Esophagus muscularis mucosa (tissue), 4 donors: Measurements from ENCODE around the gene TMEM161A. TPM values are rescaled to one million over a fixed set of nuclear protein-coding genes. Genes with fewer than 3 reads are reported as not detected.
"Not testable (repeated sequence)": the region's sequence is repeated elsewhere in the genome, so short reads cannot be mapped to it uniquely, and the experiment has no call there.

Source experiments
- DNase-seq: peaks from one replicate; pipeline ENCODE4 v3.0.0-alpha.2; 2017; ENCODE audit errors: extremely low spot score
- H3K27ac ChIP-seq, 4 donors: fragments of 200-600 bp; sonication (generic); replicated peaks in 1 of 4; 1 replicate in 3 of 4; 2 replicates in 1 of 4; pipeline ENCODE4 v1.5.1; 2016 to 2019; ENCODE audit warnings: mild to moderate bottlenecking in 1 of 4
- H3K27me3 ChIP-seq, 4 donors: fragments of 200-600 bp; sonication (generic); one replicate each; pipeline versions ENCODE4 v1.5.1 to v1.6.0; 2016 to 2019
- H3K36me3 ChIP-seq, 4 donors: fragments of 200-600 bp; sonication (generic); one replicate each; pipeline ENCODE4 v1.5.1; 2016 to 2019
- H3K4me1 ChIP-seq, 4 donors: fragments of 200-600 bp; sonication (generic); one replicate each; pipeline ENCODE4 v1.5.1; 2016 to 2019
- H3K4me3 ChIP-seq, 4 donors: fragments of 200-600 bp; sonication (generic); 1 replicate in 2 of 4; 2 replicates in 2 of 4; pipeline ENCODE4 v1.5.1; 2016 to 2019; ENCODE audit warnings: mild to moderate bottlenecking in 4 of 4, moderate library complexity in 1 of 4
- H3K9me3 ChIP-seq, 4 donors: fragments of 200-600 bp; sonication (generic); 1 replicate in 3 of 4; 2 replicates in 1 of 4; pipeline ENCODE4 v1.5.1; 2016 to 2019
- EP300 ChIP-seq: sonication (generic); formaldehyde crosslinking; IDR thresholded peaks from one replicate; pipeline ENCODE4 v1.6.1; 2017; ENCODE audit warnings: antibody characterized with exemption
- POLR2A ChIP-seq: fragments of 450-650 bp; IDR thresholded peaks from one replicate; pipeline ENCODE4 v1.6.1; 2017; ENCODE audit warnings: antibody characterized with exemption, moderate library complexity, mild to moderate bottlenecking, low read depth
- POLR2AphosphoS5 ChIP-seq, 2 donors: sonication (generic); formaldehyde crosslinking; IDR thresholded peaks; one replicate each; pipeline ENCODE4 v1.6.1; 2017; ENCODE audit warnings: antibody characterized with exemption in 2 of 2
- WGBS: methylation state at CpG from one replicate; pipeline ENCODE4 v1.1.5; 2018; 5-methylcytosine and 5-hydroxymethylcytosine counted together
- intact Hi-C: fragments of 100-400 bp; cut with DNase I; formaldehyde crosslinking; loops from one replicate; pipeline ENCODE4 v1.15.1; 2023
- total RNA-seq, 4 donors: library from RNA; depleted of rRNA; stranded (reverse); fragments of >200 nt; gene quantifications; one replicate each; pipeline versions ENCODE4 v1.1.0 to v1.2.1, GENCODE V29; 2016
- TF ChIP-seq, protein P1 (sequence below), 3 experiments: fragments of 200-600 bp in 2 of 3; fragments of 450-650 bp in 1 of 3; sonication (generic) in 2 of 3; IDR thresholded peaks; one replicate each; pipeline ENCODE4 v1.5.1; 2017 to 2019; ENCODE audit warnings: antibody characterized with exemption in 3 of 3, mild to moderate bottlenecking in 2 of 3, moderate library complexity in 1 of 3

Gene TMEM161A
- total RNA-seq, 4 donors from 2014 or later = 12.0 to 26.8 (median 16.9) TPM

DNA sequence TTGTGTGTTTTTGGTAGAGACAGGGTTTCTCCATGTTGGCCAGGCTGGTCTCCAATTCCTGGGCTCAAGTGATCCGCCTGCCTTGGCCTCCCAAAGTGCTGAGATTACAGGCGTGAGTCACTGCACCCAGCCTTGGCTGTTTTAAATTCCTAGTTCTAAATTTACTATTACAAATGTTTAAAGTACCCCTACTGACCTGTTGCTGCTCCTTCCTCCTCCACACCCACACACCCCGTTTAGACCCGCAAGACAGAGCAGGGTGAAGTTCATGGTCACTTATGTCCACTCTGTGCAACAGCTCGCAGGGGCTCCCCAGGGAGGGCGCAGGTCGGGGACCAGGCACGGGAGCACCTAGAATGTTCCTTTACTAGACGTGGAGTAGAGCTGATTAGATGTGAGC, 28.7 kb downstream of the TMEM161A start:
- TF ChIP-seq, protein P1, sequence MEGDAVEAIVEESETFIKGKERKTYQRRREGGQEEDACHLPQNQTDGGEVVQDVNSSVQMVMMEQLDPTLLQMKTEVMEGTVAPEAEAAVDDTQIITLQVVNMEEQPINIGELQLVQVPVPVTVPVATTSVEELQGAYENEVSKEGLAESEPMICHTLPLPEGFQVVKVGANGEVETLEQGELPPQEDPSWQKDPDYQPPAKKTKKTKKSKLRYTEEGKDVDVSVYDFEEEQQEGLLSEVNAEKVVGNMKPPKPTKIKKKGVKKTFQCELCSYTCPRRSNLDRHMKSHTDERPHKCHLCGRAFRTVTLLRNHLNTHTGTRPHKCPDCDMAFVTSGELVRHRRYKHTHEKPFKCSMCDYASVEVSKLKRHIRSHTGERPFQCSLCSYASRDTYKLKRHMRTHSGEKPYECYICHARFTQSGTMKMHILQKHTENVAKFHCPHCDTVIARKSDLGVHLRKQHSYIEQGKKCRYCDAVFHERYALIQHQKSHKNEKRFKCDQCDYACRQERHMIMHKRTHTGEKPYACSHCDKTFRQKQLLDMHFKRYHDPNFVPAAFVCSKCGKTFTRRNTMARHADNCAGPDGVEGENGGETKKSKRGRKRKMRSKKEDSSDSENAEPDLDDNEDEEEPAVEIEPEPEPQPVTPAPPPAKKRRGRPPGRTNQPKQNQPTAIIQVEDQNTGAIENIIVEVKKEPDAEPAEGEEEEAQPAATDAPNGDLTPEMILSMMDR (IDR thresholded peaks at IDR 0.05) = no peak
- TF ChIP-seq POLR2A (no peak), EP300 (no peak), POLR2AphosphoS5 (IDR thresholded peaks at IDR 0.05) (no peak)
- peaks cover 0 to 13% (median 2%) of the 10 kb centered on the region in 4 donors for H3K27me3 ChIP-seq
- 56% methylated on average over 9 of the region's 9 CpGs for WGBS
- intact Hi-C loops = no loop called here
- H3K4me1 ChIP-seq = peaks cover 6 to 32% (median 21%) of the 10 kb centered on the region in 4 donors
- no peak overlapping the region for H3K4me3 ChIP-seq
- peaks cover 0 to 17% (median 2%) of the 10 kb centered on the region in 4 donors for H3K36me3 ChIP-seq
- H3K27ac ChIP-seq = no peak overlapping the region
- no peaks in the 10 kb centered on the region for H3K9me3 ChIP-seq
- DNase-seq = no peak

DNA sequence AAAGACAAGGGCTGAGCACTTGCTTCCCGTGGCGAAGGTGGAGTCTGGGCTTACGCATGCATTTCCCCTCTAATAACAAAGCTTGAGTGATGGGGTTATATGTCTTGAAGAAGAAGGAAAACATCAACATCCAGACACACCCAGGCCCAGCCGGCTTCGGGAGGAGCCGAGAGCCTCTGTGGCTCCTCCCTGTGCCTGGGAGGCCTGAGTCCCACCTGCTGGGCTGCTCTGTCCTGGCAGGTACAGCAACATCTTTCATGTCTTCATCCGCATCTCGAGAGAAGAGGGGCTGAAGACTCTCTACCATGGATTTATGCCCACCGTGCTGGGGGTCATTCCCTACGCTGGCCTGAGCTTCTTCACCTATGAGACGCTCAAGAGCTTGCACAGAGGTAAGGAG, 30.6 kb downstream of the TMEM161A start:
- Histone ChIP-seq H3K9me3 (no peaks in the 10 kb centered on the region), H3K27ac (no peak overlapping the region), H3K27me3 (peaks cover 0 to 13% (median 2%) of the 10 kb centered on the region in 4 donors), H3K4me3 (no peak overlapping the region), H3K4me1 (peaks cover 6 to 32% (median 21%) of the 10 kb centered on the region in 4 donors), H3K36me3 (peaks cover 0 to 21% (median 2%) of the 10 kb centered on the region in 4 donors)
- 90% methylated on average over 11 of the region's 11 CpGs for whole genome bisulfite sequencing
- DNase-seq = no peak
- no peak for TF ChIP-seq EP300
- TF ChIP-seq POLR2A = no peak
- intact Hi-C loops = no loop called here

DNA sequence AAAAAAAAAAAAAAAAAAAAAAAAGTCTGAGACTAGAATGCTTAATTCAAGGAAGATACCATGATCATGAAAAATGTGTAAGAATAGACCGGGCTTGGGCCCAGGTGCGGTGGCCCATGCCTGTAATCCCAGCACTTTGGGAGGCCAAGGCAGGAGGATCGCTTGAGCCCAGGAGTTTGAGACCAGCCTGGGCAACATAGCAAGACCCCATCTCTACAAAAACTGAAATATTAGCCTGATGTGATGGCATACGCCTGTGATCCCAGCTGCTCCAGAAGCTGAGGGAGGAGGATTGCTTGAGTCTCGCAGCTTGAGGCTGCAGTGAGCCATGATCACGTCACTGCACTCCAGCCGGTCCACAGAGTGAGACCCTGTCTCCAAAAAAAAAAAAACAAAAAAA, 31.3 kb downstream of the TMEM161A start:
- H3K36me3 ChIP-seq = peaks cover 0 to 28% (median 2%) of the 10 kb centered on the region in 4 donors
- H3K27ac ChIP-seq, DNase-seq, intact Hi-C loops, H3K4me3 ChIP-seq, H3K9me3 ChIP-seq: not testable (repeated sequence)
- peaks cover 0 to 13% (median 2%) of the 10 kb centered on the region in 4 donors for H3K27me3 ChIP-seq
- WGBS = 96% methylated on average over 7 of the region's 7 CpGs
- H3K4me1 ChIP-seq = peaks cover 6 to 32% (median 21%) of the 10 kb centered on the region in 4 donors

DNA sequence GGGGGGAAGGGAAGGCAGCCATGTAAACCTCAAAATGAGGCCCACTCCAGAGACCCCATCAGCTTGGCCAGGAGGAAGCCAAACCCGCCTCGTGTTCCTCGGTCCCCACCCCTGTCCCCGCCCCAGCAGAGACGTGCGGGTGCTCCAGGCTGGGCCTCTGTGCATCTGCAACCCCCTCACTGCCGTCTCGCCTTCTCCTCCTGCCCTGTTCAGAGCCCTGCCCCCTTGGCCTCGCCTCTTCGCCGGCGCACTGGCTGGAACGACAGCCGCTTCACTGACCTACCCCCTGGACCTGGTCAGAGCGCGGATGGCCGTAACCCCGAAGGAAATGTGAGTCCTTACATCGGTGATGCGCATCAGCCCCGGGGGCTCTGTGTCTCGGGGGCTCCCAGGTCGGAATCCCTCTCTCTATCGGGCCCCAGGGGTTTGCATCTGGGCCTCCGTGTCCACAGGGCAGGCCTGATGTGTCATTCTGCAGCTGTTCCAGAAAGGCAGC, 32.2 kb downstream of the TMEM161A start:
- no peak for DNase-seq
- Histone ChIP-seq H3K27me3 (peaks cover 0 to 11% (median 2%) of the 10 kb centered on the region in 4 donors), H3K9me3 (no peaks in the 10 kb centered on the region), H3K4me1 (peaks cover 6 to 32% (median 21%) of the 10 kb centered on the region in 4 donors), H3K27ac (no peak overlapping the region), H3K36me3 (peaks cover 0 to 37% (median 9%) of the 10 kb centered on the region in 4 donors), H3K4me3 (peak overlapping the region; percentile 34 to 54 (median 38))
- intact Hi-C loops = no loop called here
- WGBS = 50% methylated on average over 21 of the region's 25 CpGs
- TF ChIP-seq, protein P1 (IDR thresholded peaks at IDR 0.05) = no peak
- TF ChIP-seq EP300 (no peak), POLR2A (no peak)

DNA sequence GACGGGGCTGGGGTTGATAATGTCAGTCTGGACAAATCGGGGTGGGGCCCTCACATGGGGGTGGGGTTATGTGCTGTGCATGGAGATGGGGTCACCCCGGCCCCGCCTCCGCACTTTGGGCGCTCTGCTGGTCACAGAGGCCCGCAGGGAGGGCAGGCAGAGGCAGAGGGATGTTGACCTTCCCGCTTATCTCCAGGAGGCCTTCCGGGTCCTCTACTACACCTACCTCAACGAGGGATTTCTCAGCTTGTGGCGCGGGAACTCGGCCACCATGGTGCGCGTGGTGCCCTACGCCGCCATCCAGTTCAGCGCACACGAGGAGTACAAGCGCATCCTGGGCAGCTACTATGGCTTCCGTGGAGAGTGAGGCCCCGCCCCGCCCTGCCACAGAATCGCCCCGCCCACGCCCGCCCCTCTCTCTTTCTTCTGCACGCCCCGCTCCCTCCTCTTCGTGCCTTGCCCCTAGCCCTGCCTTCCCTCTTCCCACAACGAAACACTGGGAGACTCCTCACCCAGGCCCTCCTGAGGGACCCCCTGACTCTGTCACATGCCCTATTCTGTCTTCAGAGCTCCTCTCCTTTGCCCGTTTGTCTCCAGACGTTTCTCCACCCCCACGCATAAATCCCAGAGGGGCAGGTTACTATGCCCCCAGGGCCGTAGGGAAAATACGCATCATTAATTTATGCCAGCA, 32.8 kb downstream of the TMEM161A start:
- 28% methylated on average over 29 of the region's 36 CpGs for WGBS
- Histone ChIP-seq H3K27ac (no peak overlapping the region), H3K4me3 (peak overlapping the region; percentile 34 to 54 (median 38)), H3K36me3 (peaks cover 1 to 43% (median 14%) of the 10 kb centered on the region in 4 donors), H3K4me1 (peaks cover 6 to 27% (median 17%) of the 10 kb centered on the region in 4 donors), H3K9me3 (no peaks in the 10 kb centered on the region), H3K27me3 (peaks cover 0 to 5% (median 0%) of the 10 kb centered on the region in 4 donors)
- DNase-seq = no peak
- intact Hi-C loops = no loop called here
- TF ChIP-seq, protein P1 (IDR thresholded peaks at IDR 0.05) = no peak
- TF ChIP-seq POLR2AphosphoS5 (IDR thresholded peaks at IDR 0.05) = no peak
- TF ChIP-seq EP300 = no peak
- no peak for TF ChIP-seq POLR2A
